Lung (tissue), 12 donors: ENCODE results near the gene GTF3C5. TPM values are rescaled to one million over a fixed set of nuclear protein-coding genes. Genes with fewer than 3 reads are reported as not detected.

Experiments used
- ATAC-seq: fragments of 200-7000 bp; cut with Tn5 transposase; one replicate; pipeline ENCODE4 v1.9.1; 2020; ENCODE audit warnings: moderate number of reproducible peaks; ENCODE audit not compliant: insufficient read depth, low FRiP score
- DNase-seq, 3 donors: peaks; one replicate each; pipeline ENCODE4 v3.0.0-alpha.2; 2013 to 2017
- H3K27ac ChIP-seq, 2 donors: one replicate each; pipeline ENCODE4 v1.5.1; 2013; ENCODE audit warnings: mild to moderate bottlenecking in 2 of 2, moderate library complexity in 2 of 2, control low read depth in 1 of 2, inconsistent platforms in 1 of 2, low read depth in 1 of 2, low read length in 1 of 2
- H3K27me3 ChIP-seq, 3 donors: one replicate each; pipeline ENCODE4 v1.5.1; 2013; ENCODE audit warnings: low read length in 2 of 3; ENCODE audit not compliant: control insufficient read depth in 3 of 3, insufficient read depth in 3 of 3
- H3K36me3 ChIP-seq, 4 donors: one replicate each; pipeline ENCODE4 v1.5.1; 2013; ENCODE audit warnings: low read length in 4 of 4, mild to moderate bottlenecking in 1 of 4, moderate library complexity in 1 of 4; ENCODE audit not compliant: control insufficient read depth in 4 of 4, insufficient read depth in 4 of 4
- H3K4me1 ChIP-seq, 5 donors: one replicate each; pipeline ENCODE4 v1.5.1; 2013; ENCODE audit warnings: low read length in 5 of 5, mild to moderate bottlenecking in 2 of 5, moderate library complexity in 1 of 5; ENCODE audit not compliant: control insufficient read depth in 5 of 5, insufficient read depth in 5 of 5
- H3K4me3 ChIP-seq: one replicate; pipeline ENCODE4 v1.5.1; 2013; ENCODE audit warnings: mild to moderate bottlenecking, control low read depth, moderate library complexity
- H3K9ac ChIP-seq, 2 donors: one replicate each; pipeline ENCODE4 v1.5.1; 2013; ENCODE audit warnings: low read length in 2 of 2, control low read depth in 1 of 2; ENCODE audit not compliant: insufficient read depth in 1 of 2
- H3K9me3 ChIP-seq, 4 donors: one replicate each; pipeline ENCODE4 v1.5.1; 2013; ENCODE audit warnings: low read length in 3 of 4, mild to moderate bottlenecking in 1 of 4, moderate library complexity in 1 of 4; ENCODE audit not compliant: control insufficient read depth in 4 of 4, insufficient read depth in 3 of 4
- CTCF ChIP-seq: IDR thresholded peaks from 2 replicates; pipeline ENCODE4 v1.5.1; 2012; ENCODE audit warnings: mild to moderate bottlenecking; ENCODE audit errors: control extremely low read depth, extremely low read depth
- WGBS, 2 donors: extraction: QIAGEN DNeasy Blood & Tissue Kit; methylation state at CpG; one replicate each; pipeline ENCODE4 v1.1.7; 2013; 5-methylcytosine and 5-hydroxymethylcytosine counted together
- polyA plus RNA-seq, 2 donors: library from polyadenylated mRNA; stranded (reverse); fragments of 200-250 nt; gene quantifications; one replicate each; pipeline ENCODE4 v1.2.1, GENCODE V29; 2013
- total RNA-seq, 2 donors: library from RNA; depleted of rRNA in 1 of 2; stranded (reverse); fragments of >200 nt in 1 of 2; gene quantifications; one replicate each; pipeline ENCODE4 v1.2.1, GENCODE V29; 2014 to 2021
- donor health status: control.
- donor health status: control.
- donor health status: Bipolar disorder and iron deficiency.
- donor health status: healthy.
- donor health status: DM: yes; HTN: yes; CAD: no.

Gene GTF3C5
- total and polyA plus RNA-seq, 4 donors, result 41.0 to 60.0 (median 45.5) TPM

GRCh38 chr9:133003671-133004090 is 27.1 kb upstream of the GTF3C5 start:
- Histone ChIP-seq H3K36me3 (no peaks in the 10 kb centered on the region), H3K9ac (no peak overlapping the region), H3K27ac (no peak overlapping the region), H3K4me1 (peaks cover 0 to 13% (median 0%) of the 10 kb centered on the region in 5 donors), H3K4me3 (no peak overlapping the region), H3K9me3 (peaks cover 0 to 2% (median 0%) of the 10 kb centered on the region in 4 donors), H3K27me3 (peaks cover 0 to 3% (median 0%) of the 10 kb centered on the region in 3 donors)
- ATAC-seq (no peak), DNase-seq (no peak)
- WGBS, 2 donors, result 32 to 34% methylated on average over 9 of the region's 9 CpGs
- TF ChIP-seq CTCF, result no peak

DNA sequence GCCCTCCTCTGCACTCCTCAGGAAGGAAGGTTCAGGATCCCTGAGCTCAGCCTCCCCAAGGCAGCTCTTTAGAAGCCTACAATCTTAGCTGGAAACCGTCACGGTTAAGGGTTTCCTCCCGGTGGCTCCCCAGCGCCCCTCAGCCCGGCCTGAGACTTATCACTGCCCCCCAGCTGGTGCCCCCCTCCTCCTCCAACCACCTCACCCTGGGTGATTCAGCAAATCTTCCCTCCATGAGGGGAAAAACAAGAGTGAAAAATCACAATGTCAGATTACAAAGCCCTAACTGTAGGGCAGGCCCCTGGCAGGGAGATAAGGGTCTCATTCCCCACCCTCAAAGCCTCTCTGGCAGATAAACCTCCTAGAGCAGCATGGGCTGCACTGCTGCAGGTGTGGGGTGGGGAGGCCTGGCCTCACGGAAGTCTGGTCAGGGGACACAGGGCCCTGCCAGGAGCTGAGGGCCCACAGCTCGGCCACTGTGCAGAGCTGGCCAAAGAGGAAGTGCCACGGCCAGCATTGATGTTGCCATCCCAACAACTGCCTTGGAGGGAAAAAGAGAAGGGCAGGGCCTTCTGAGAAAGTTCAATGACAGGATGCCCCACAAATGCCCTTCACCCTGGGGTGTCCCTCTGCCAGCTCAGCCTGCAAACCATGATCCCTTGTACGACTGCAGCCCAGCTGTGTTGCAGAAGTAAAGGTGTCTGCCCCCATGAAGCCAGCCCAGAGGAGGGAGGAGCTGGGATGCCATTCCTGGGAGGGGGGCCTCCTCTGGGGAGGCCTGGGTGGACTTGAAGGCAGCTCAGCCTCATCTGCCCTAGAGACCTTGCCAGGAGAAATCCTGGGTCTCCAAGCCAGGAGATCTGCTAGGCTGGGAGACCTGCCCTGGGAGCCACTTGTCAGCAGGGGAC is 26.5 kb upstream of the GTF3C5 start:
- 20 to 44% methylated on average over 9 of the region's 9 CpGs for WGBS, 2 donors
- no peak for DNase-seq
- ATAC-seq, result no peak
- H3K4me1 ChIP-seq, result peaks cover 0 to 13% (median 0%) of the 10 kb centered on the region in 5 donors
- no peaks in the 10 kb centered on the region for H3K36me3 ChIP-seq
- no peak overlapping the region for H3K27ac ChIP-seq
- H3K4me3 ChIP-seq, result no peak overlapping the region
- no peak overlapping the region for H3K9ac ChIP-seq
- no peak for TF ChIP-seq CTCF
- H3K27me3 ChIP-seq, result peaks cover 0 to 3% (median 0%) of the 10 kb centered on the region in 3 donors
- peaks cover 0 to 2% (median 0%) of the 10 kb centered on the region in 4 donors for H3K9me3 ChIP-seq

GRCh38 chr9:133004999-133005760 is 25.6 kb upstream of the GTF3C5 start:
- Histone ChIP-seq H3K4me1 (peaks cover 0 to 13% (median 0%) of the 10 kb centered on the region in 5 donors), H3K27ac (no peak overlapping the region), H3K27me3 (peaks cover 0 to 3% (median 0%) of the 10 kb centered on the region in 3 donors), H3K9ac (no peak overlapping the region), H3K4me3 (no peak overlapping the region), H3K9me3 (peaks cover 0 to 2% (median 0%) of the 10 kb centered on the region in 4 donors), H3K36me3 (no peaks in the 10 kb centered on the region)
- no peak for DNase-seq
- ATAC-seq, result no peak
- 64 to 75% methylated on average over 14 of the region's 14 CpGs for WGBS, 2 donors
- no peak for TF ChIP-seq CTCF
